ENCODE measurements around the gene OR2A5.

- TF ChIP-seq CTCF (conservative IDR thresholded peaks at IDR 0.05; ENCODE audit: low read depth, low read length) (no peak), POLR2A (IDR thresholded peaks at IDR 0.05; ENCODE audit: low read depth, low read length) (no peak), CEBPB (IDR thresholded peaks at IDR 0.05; ENCODE audit: low read depth, low read length) (no peak), BHLHE40 (IDR thresholded peaks at IDR 0.05; ENCODE audit: low read depth, low read length) (no peak), USF2 (IDR thresholded peaks at IDR 0.05; ENCODE audit: low read depth, low read length) (no peak), RCOR1 (IDR thresholded peaks at IDR 0.05; ENCODE audit: insufficient replicate concordance, low read length) (no peak), RFX5 (IDR thresholded peaks at IDR 0.05; ENCODE audit: low read depth, low read length) (no peak), FOS (IDR thresholded peaks at IDR 0.05; ENCODE audit: low read depth, low read length) (no peak)
Measured at GRCh38 chr7:144057954-144058353, 9.2 kb downstream of the OR2A5 start.

Data from IMR-90 (cell line).